H1 (cell line): Measurements from ENCODE around the gene RHOT1. TPM values are rescaled to one million over a fixed set of nuclear protein-coding genes. Genes with fewer than 3 reads are reported as not detected.

Experiments
- BCL11A ChIP-seq, 2 experiments: IDR thresholded peaks; one replicate each; pipeline ENCODE4 v1.6.1; 2011; ENCODE audit warnings: low read depth in 2 of 2, low read length in 2 of 2, mild to moderate bottlenecking in 2 of 2
- CHD2 ChIP-seq: IDR thresholded peaks from 2 replicates; pipeline ENCODE4 v1.6.1; 2012; ENCODE audit warnings: low read length, improper control_type of control experiment
- CHD7 ChIP-seq: fragments of 300-600 bp; sonication (generic); IDR thresholded peaks from 2 replicates; pipeline ENCODE4 v1.7.1; 2012; ENCODE audit warnings: low read length, moderate library complexity, mild to moderate bottlenecking, inconsistent platforms; ENCODE audit not compliant: insufficient replicate concordance
- KDM1A ChIP-seq: fragments of 200-600, 300-600 bp; sonication (generic); IDR thresholded peaks from 2 replicates; pipeline ENCODE4 v1.7.1; 2016; ENCODE audit warnings: mild to moderate bottlenecking, low read length, borderline replicate concordance
- RAD21 ChIP-seq, 2 experiments: IDR thresholded peaks in 1 of 2; conservative IDR thresholded peaks in 1 of 2; 2 replicates each; pipeline ENCODE4 v1.6.1; 2011; ENCODE audit warnings: low read depth in 2 of 2, low read length in 2 of 2, improper control_type of control experiment in 1 of 2, inconsistent platforms in 1 of 2, mild to moderate bottlenecking in 1 of 2, moderate library complexity in 1 of 2
- RBBP5 ChIP-seq: IDR thresholded peaks from 2 replicates; pipeline ENCODE4 v1.7.1; 2012; ENCODE audit warnings: low read depth, mild to moderate bottlenecking, inconsistent platforms, low read length, moderate library complexity, borderline replicate concordance
- RFX5 ChIP-seq: IDR thresholded peaks from 2 replicates; pipeline ENCODE4 v1.6.1; 2011; ENCODE audit warnings: low read depth, low read length, improper control_type of control experiment, borderline replicate concordance
- USF2 ChIP-seq: IDR thresholded peaks from 2 replicates; pipeline ENCODE4 v1.6.1; 2011; ENCODE audit warnings: low read length, improper control_type of control experiment
- ZNF274 ChIP-seq: IDR thresholded peaks from 2 replicates; pipeline ENCODE4 v1.7.0; 2012; ENCODE audit warnings: low read length, borderline replicate concordance; ENCODE audit errors: extremely low read depth
- polyA plus RNA-seq, 7 experiments: library from polyadenylated mRNA; depleted of rRNA in 3 of 7; stranded (reverse) in 5 of 7; unstranded in 2 of 7; fragments of >200 nt in 5 of 7; fragments of 200-250 nt in 2 of 7; gene quantifications; 1 replicate in 5 of 7; 2 replicates in 1 of 7; 4 replicates in 1 of 7; pipeline versions ENCODE4 v1.2.1 to v1.2.3, GENCODE V29; 2011 to 2013; ENCODE audit warnings: missing spikeins in 2 of 7, mixed read lengths in 2 of 7
- total RNA-seq: library from RNA; stranded (reverse); fragmentation: NEBNext Ultra II Directional; extraction: Animal tissue kit (Norgen Biotek cat#: 25700); gene quantifications from 2 replicates; pipeline ENCODE4 v1.2.1, GENCODE V29; 2021

RHOT1 gene
- total and polyA plus RNA-seq, 2 of the 8 experiments (the other 6 are each of a cell fraction or from before 2014, with no cell fraction given) = 34.2 to 38.2 TPM

GRCh38 chr17:32211671-32212070 is 69.4 kb downstream of the RHOT1 start (continued):
- TF ChIP-seq CHD7 (no peak), CHD2 (no peak), KDM1A (no peak), ZNF274 (no peak), RAD21 (IDR thresholded peaks at IDR 0.05 in 1 of 2, conservative IDR thresholded peaks at IDR 0.05 in 1 of 2; ENCODE audit: low read depth in 2 of 2, low read length in 2 of 2) (no peak), RFX5 (no peak), BCL11A (IDR thresholded peaks at IDR 0.05; ENCODE audit: low read depth in 2 of 2, low read length in 2 of 2) (no peak), RBBP5 (no peak), USF2 (no peak)
